ENCODE data around the gene SLC17A2.

DNA sequence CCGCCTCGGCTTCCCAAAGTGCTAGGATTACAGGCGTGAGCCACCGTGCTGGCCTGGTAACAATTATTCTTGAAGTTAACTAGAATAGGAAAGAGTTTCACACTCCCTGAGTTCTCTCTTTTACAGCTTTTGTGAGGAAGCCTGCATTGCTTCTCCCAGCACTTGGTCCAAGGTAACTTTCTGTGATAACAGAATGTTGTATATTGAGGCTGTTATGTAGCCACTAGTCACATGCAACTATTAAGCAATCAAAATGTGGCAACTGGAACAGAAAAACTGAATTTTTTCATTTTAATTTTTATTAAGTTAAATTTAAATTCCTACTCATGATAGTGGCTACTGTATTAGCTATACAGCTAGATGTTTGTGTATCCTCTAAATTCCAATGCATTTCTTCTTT is 34.6 kb upstream of the SLC17A2 start:
- TF ChIP-seq CTCF (IDR thresholded peaks at IDR 0.05; ENCODE audit: low read depth, low read length, poor library complexity, severe bottlenecking) (no peak), EZH2phosphoT487 (IDR thresholded peaks at IDR 0.05; ENCODE audit: borderline replicate concordance, low read length) (no peak)

Data from DOHH2 (cell line).